CD4-positive, alpha-beta T cell (primary cell): Measurements from ENCODE around the gene KRTAP7-1. TPM values are rescaled to one million over a fixed set of nuclear protein-coding genes. Genes with fewer than 3 reads are reported as not detected.

Experiments
- ATAC-seq: fragments of 200-7000 bp; cut with Tn5 transposase; one replicate; pipeline ENCODE4 v1.10.0; 2022; ENCODE audit warnings: mild to moderate bottlenecking; ENCODE audit not compliant: poor library complexity
- CTCF ChIA-PET: fragments of 350-600 bp; sonication (Branson Sonifier 250); formaldehyde crosslinking; loops from one replicate; lab custom pipeline; 2021; ENCODE audit warnings: antibody characterized with exemption, inconsistent platforms; lab: Charles Lee
- POLR2A ChIA-PET: fragments of 350-600 bp; sonication (Branson Sonifier 250); formaldehyde crosslinking; loops from one replicate; lab custom pipeline; 2021; ENCODE audit warnings: antibody characterized with exemption, inconsistent platforms; lab: Charles Lee
- DNase-seq, 14 experiments: peaks; one replicate each; pipeline ENCODE4 v3.0.0-alpha.2; 2013 to 2020; ENCODE audit warnings: mixed read lengths in 2 of 14
- H3K27ac ChIP-seq, 2 donors: one replicate each; pipeline versions ENCODE4 v1.5.1 to v1.7.0; 2013; ENCODE audit warnings: low read length in 2 of 2, low read depth in 1 of 2, mild to moderate bottlenecking in 1 of 2
- H3K27me3 ChIP-seq, 2 experiments: 1 replicate in 1 of 2; 2 replicates in 1 of 2; pipeline versions ENCODE4 v1.6.1 to v1.7.0; 2013; ENCODE audit warnings: low read length in 2 of 2, control low read depth in 1 of 2, mild to moderate bottlenecking in 1 of 2, moderate library complexity in 1 of 2; ENCODE audit not compliant: insufficient read depth in 2 of 2, control insufficient read depth in 1 of 2
- H3K36me3 ChIP-seq: one replicate; pipeline ENCODE4 v1.6.1; 2013; ENCODE audit warnings: low read length, control low read depth; ENCODE audit not compliant: insufficient read depth
- H3K4me1 ChIP-seq: one replicate; pipeline ENCODE4 v1.6.1; 2013; ENCODE audit warnings: low read length, control low read depth; ENCODE audit not compliant: insufficient read depth
- H3K4me3 ChIP-seq: one replicate; pipeline ENCODE4 v1.5.1; 2013; ENCODE audit warnings: mild to moderate bottlenecking, low read length, moderate library complexity
- H3K9me3 ChIP-seq, 2 experiments: 1 replicate in 1 of 2; 2 replicates in 1 of 2; pipeline versions ENCODE4 v1.6.1 to v1.7.0; 2013; ENCODE audit warnings: low read length in 2 of 2, mild to moderate bottlenecking in 2 of 2, control low read depth in 1 of 2, moderate library complexity in 1 of 2; ENCODE audit not compliant: control insufficient read depth in 1 of 2, insufficient read depth in 1 of 2
- H3K27ac Mint-ChIP-seq: one replicate; pipeline ENCODE4 v1.8.0; 2020; ENCODE audit warnings: mixed read lengths
- H3K27me3 Mint-ChIP-seq: one replicate; pipeline ENCODE4 v1.8.0; 2021; ENCODE audit warnings: mixed read lengths
- H3K36me3 Mint-ChIP-seq: one replicate; pipeline ENCODE4 v1.8.0; 2021; ENCODE audit warnings: low read depth, mixed read lengths
- H3K4me1 Mint-ChIP-seq: one replicate; pipeline ENCODE4 v1.8.0; 2021; ENCODE audit warnings: low read depth, mixed read lengths
- H3K4me3 Mint-ChIP-seq: one replicate; pipeline ENCODE4 v1.8.0; 2020; ENCODE audit warnings: mild to moderate bottlenecking, mixed read lengths
- H3K9me3 Mint-ChIP-seq: one replicate; pipeline ENCODE4 v1.8.0; 2020; ENCODE audit warnings: mixed read lengths
- CTCF ChIP-seq: fragments of 200-600 bp; IDR thresholded peaks from one replicate; pipeline ENCODE4 v1.8.0; 2022; ENCODE audit warnings: antibody characterized with exemption, mild to moderate bottlenecking
- intact Hi-C, 2 experiments: fragments of 100-400 bp; cut with DNase I in 1 of 2; cut with micrococcal nuclease in 1 of 2; formaldehyde crosslinking; loops; one replicate each; pipeline versions ENCODE4 v1.15.1 to v1.9.0; 2023 to 2025; cut with DNase I, micrococcal nuclease
- total RNA-seq, 174 experiments: library from RNA in 2 of 174; stranded (reverse) in 2 of 174; gene quantifications; one replicate each; pipeline ENCODE4 v1.2.3 and lab custom pipeline; 2021 to 2026

The KRTAP7-1 gene
- total RNA-seq, 2 experiments from 2014 or later: not detected

DNA sequence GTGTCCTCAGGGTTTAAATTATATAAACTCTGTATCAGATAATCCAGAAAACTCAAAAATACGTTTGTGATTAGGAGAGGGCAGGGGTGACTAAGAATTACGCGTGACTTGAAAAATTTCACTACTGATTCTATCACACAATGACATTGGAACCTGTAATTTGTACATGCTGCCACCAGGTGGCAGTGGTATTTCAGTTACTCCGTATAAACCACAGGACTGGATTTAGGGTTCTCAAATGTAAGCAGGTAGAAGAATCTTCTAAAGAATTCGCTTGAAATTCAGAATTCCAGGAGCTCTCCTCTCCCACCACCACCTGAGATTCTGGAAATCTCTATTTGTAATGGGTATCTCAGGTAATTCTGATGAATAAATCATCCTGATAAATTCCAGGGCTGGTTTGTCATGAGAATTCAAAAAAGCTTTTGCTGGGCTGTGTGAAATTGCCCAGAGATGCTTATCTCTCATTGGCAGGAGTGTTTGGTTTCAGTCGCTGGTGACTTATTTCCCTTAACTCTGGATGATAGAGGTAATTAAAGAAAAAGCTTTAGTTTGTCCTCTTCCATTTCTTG is 1.7 kb upstream of the KRTAP7-1 start:
- Histone ChIP-seq H3K36me3 (no peaks in the 10 kb centered on the region), H3K4me3 (no peak overlapping the region), H3K9me3 (peaks cover 0 to 4% of the 10 kb centered on the region in 2 experiments), H3K4me1 (no peaks in the 10 kb centered on the region), H3K27me3 (peaks cover 3 to 6% of the 10 kb centered on the region in 2 experiments), H3K27ac (no peak overlapping the region)
- CTCF ChIA-PET: no interaction called here
- POLR2A ChIA-PET: no interaction called here
- no peaks in the 10 kb centered on the region for H3K36me3 Mint-ChIP-seq
- ATAC-seq (no peak), DNase-seq (peak in 8 of 14 experiments; percentile 2 to 61 (median 24))
- H3K27me3 Mint-ChIP-seq: peaks cover 18% of the 10 kb centered on the region
- no peak overlapping the region for H3K4me3 Mint-ChIP-seq
- TF ChIP-seq CTCF: peak; percentile 36
- H3K4me1 Mint-ChIP-seq: no peaks in the 10 kb centered on the region
- H3K9me3 Mint-ChIP-seq: no peaks in the 10 kb centered on the region
- H3K27ac Mint-ChIP-seq: no peak overlapping the region
- intact Hi-C loops: loop anchor here (1.0 to 5.0 kb wide), 4 partner anchors 255 to 774 kb away; no protein-coding TSS in a partner anchor

GRCh38 chr21:30818837-30819610 is 10.5 kb downstream of the KRTAP7-1 start:
- CTCF ChIA-PET: no interaction called here
- no peaks in the 10 kb centered on the region for H3K36me3 ChIP-seq
- H3K27ac ChIP-seq: no peak overlapping the region
- DNase-seq (no peak), ATAC-seq (no peak)
- H3K9me3 Mint-ChIP-seq: no peaks in the 10 kb centered on the region
- no peaks in the 10 kb centered on the region for H3K4me1 ChIP-seq
- intact Hi-C loops: no loop called here
- H3K36me3 Mint-ChIP-seq: no peaks in the 10 kb centered on the region
- H3K4me1 Mint-ChIP-seq: no peaks in the 10 kb centered on the region
- POLR2A ChIA-PET: interaction anchor here (0.6 kb wide), 1 partner anchor 1623 kb away, joined by 3 read pairs; no protein-coding TSS in a partner anchor
- H3K9me3 ChIP-seq: no peaks in the 10 kb centered on the region
- no peak overlapping the region for H3K27ac Mint-ChIP-seq
- no peak overlapping the region for H3K4me3 Mint-ChIP-seq
- H3K4me3 ChIP-seq: no peak overlapping the region
- no peak for TF ChIP-seq CTCF
- H3K27me3 Mint-ChIP-seq: peaks cover 14% of the 10 kb centered on the region
- no peaks in the 10 kb centered on the region for H3K27me3 ChIP-seq

- Histone ChIP-seq H3K4me1 (no peaks in the 10 kb centered on the region), H3K9me3 (no peaks in the 10 kb centered on the region), H3K27ac (no peak within 1 kb of the TSS), H3K27me3 (peaks cover 6 to 10% of the 10 kb centered on the region in 2 experiments), H3K4me3 (no peak within 1 kb of the TSS), H3K36me3 (no peaks in the 10 kb centered on the region)
- no peak for TF ChIP-seq CTCF
- intact Hi-C loops: no loop called here
- Mint-ChIP-seq H3K36me3 (no peaks in the 10 kb centered on the region), H3K9me3 (no peaks in the 10 kb centered on the region), H3K27ac (no peak within 1 kb of the TSS), H3K4me3 (no peak within 1 kb of the TSS), H3K4me1 (no peaks in the 10 kb centered on the region), H3K27me3 (peaks cover 28% of the 10 kb centered on the region)
- DNase-seq (no peak), ATAC-seq (no peak)
- CTCF ChIA-PET: no interaction called here
- POLR2A ChIA-PET: no interaction called here
Observed at GRCh38 chr21:30813174-30813573, 16.4 kb downstream of the KRTAP7-1 start, which contains the start of gene KRTAP8-1. Gene KRTAP8-1 (minus strand): TSS chr21:30813274. CDS start chr21:30813220, 54 bp downstream.
